GM12878 (cell line): Measurements from ENCODE around the gene CTXND2. TPM values are rescaled to one million over a fixed set of nuclear protein-coding genes. Genes with fewer than 3 reads are reported as not detected.

Source experiments
- CBFB ChIP-seq: IDR thresholded peaks from 2 replicates; pipeline ENCODE4 v1.6.1; 2016; ENCODE audit warnings: antibody characterized with exemption, low read depth
- CREB1 ChIP-seq: IDR thresholded peaks from 2 replicates; pipeline ENCODE4 v1.6.1; 2012; ENCODE audit warnings: low read depth, mild to moderate bottlenecking, inconsistent platforms
- CREM ChIP-seq: IDR thresholded peaks from 2 replicates; pipeline ENCODE4 v1.6.1; 2014; ENCODE audit warnings: antibody characterized with exemption, low read depth
- ETV6 ChIP-seq, 2 experiments: fragments of 450-650 bp in 1 of 2; IDR thresholded peaks in 1 of 2; conservative IDR thresholded peaks in 1 of 2; 2 replicates each; pipeline ENCODE4 v1.6.1; 2014; ENCODE audit warnings: antibody characterized with exemption in 1 of 2, borderline replicate concordance in 1 of 2, low read depth in 1 of 2, mild to moderate bottlenecking in 1 of 2, moderate library complexity in 1 of 2
- IRF4 ChIP-seq: IDR thresholded peaks from 2 replicates; pipeline ENCODE4 v1.6.1; 2011; ENCODE audit warnings: low read depth, low read length
- JUNB ChIP-seq: IDR thresholded peaks from 2 replicates; pipeline ENCODE4 v1.6.1; 2016; ENCODE audit warnings: antibody characterized with exemption, mild to moderate bottlenecking
- NFIC ChIP-seq: IDR thresholded peaks from 2 replicates; pipeline ENCODE4 v1.6.1; 2012; ENCODE audit warnings: low read depth, mild to moderate bottlenecking, inconsistent platforms, low read length, moderate library complexity
- NFYA ChIP-seq: IDR thresholded peaks from 2 replicates; pipeline ENCODE4 v1.6.1; 2011; ENCODE audit warnings: low read depth, mild to moderate bottlenecking, low read length, improper control_type of control experiment, borderline replicate concordance
- RAD21 ChIP-seq: IDR thresholded peaks from 2 replicates; pipeline ENCODE4 v1.6.1; 2011; ENCODE audit warnings: mild to moderate bottlenecking, low read depth, low read length, moderate library complexity; ENCODE audit not compliant: insufficient read depth
- RCOR1 ChIP-seq: conservative IDR thresholded peaks from 2 replicates; pipeline ENCODE4 v1.6.1; 2012; ENCODE audit warnings: low read depth, low read length, improper control_type of control experiment
- SMC3 ChIP-seq: IDR thresholded peaks from 2 replicates; pipeline ENCODE4 v1.6.1; 2011; ENCODE audit warnings: low read length, improper control_type of control experiment, borderline replicate concordance
- TAF1 ChIP-seq: IDR thresholded peaks from 2 replicates; pipeline ENCODE4 v1.6.1; 2011; ENCODE audit warnings: mild to moderate bottlenecking, low read depth, low read length, borderline replicate concordance
- YBX1 ChIP-seq: fragments of 450-650 bp; IDR thresholded peaks from 2 replicates; pipeline ENCODE4 v1.6.1; 2016; ENCODE audit warnings: antibody characterized with exemption
- YY1 ChIP-seq: IDR thresholded peaks from 2 replicates; pipeline ENCODE4 v1.6.1; 2011; ENCODE audit warnings: low read depth, mild to moderate bottlenecking, low read length
- polyA plus RNA-seq, 11 experiments: library from polyadenylated mRNA; depleted of rRNA in 4 of 11; unstranded in 6 of 11; stranded (reverse) in 5 of 11; fragments of >200 nt; fragmentation: Nextera tagmentation in 4 of 11; fragmentation: Illumina TruSeq in 1 of 11; extraction: Ambion mirVana in 4 of 11; extraction: Trizol in 1 of 11; gene quantifications; 1 replicate in 1 of 11; 2 replicates in 10 of 11; pipeline versions ENCODE4 v1.2.1 to v1.2.3, GENCODE V29; 2011 to 2016; ENCODE audit warnings: inconsistent platforms in 2 of 11, missing spikeins in 2 of 11, low read depth in 1 of 11
- total RNA-seq, 4 experiments: library from RNA; depleted of rRNA in 3 of 4; stranded (reverse); fragments of >200 nt in 3 of 4; fragmentation: Illumina TruSeq in 1 of 4; extraction: Trizol in 1 of 4; gene quantifications; 2 replicates each; pipeline versions ENCODE4 v1.2.1 to v1.2.3, GENCODE V29; 2013 to 2021
- TF ChIP-seq, protein P1 (sequence below), 3 experiments: IDR thresholded peaks in 2 of 3; conservative IDR thresholded peaks in 1 of 3; 2 replicates each; pipeline ENCODE4 v1.5.1; 2011; ENCODE audit warnings: low read depth in 3 of 3, low read length in 3 of 3, mild to moderate bottlenecking in 3 of 3, control low read depth in 2 of 3, moderate library complexity in 2 of 3, inconsistent platforms in 1 of 3, mixed read lengths in 1 of 3; ENCODE audit not compliant: control insufficient read depth in 2 of 3, insufficient read depth in 1 of 3; ENCODE audit errors: extremely low read depth in 1 of 3
- TF ChIP-seq, protein P2 (sequence below): fragments of 450-650 bp; IDR thresholded peaks from 2 replicates; pipeline ENCODE4 v1.6.1; 2016; ENCODE audit warnings: mild to moderate bottlenecking
- TF ChIP-seq, protein P3 (sequence below): fragments of 450-650 bp; IDR thresholded peaks from 2 replicates; pipeline ENCODE4 v1.6.1; 2016; ENCODE audit warnings: mild to moderate bottlenecking, moderate library complexity, borderline replicate concordance
- TF ChIP-seq, protein P4 (sequence below): IDR thresholded peaks from 2 replicates; pipeline ENCODE4 v1.6.1; 2012; ENCODE audit warnings: low read length, inconsistent platforms

Gene CTXND2
- total and polyA plus RNA-seq, 10 of the 15 experiments (the other 5 are each of a cell fraction or from before 2014, with no cell fraction given) = not detected

DNA sequence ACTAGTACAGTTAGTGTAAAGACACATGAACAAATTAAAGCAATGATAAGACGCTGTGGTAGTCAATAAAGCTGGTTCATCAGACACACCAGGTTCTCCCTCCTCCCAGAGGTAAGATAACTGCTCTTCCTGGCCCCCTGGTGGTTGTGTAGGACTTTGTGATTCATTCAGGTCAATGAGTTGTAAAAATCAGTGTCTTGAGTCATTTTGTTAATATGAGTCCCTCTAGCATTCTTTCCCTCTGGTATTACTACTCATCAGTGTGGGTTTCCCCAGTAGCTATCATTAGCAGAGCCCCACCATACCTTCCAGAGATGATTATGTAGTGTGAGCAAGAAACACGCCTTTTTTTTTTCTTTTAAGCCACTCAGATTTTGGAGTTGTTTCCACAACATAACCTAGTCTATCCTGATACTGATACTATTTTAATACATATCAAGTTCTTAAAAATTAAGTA lies 35.6 kb downstream of the CTXND2 start (continued):
- TF ChIP-seq, protein P1, sequence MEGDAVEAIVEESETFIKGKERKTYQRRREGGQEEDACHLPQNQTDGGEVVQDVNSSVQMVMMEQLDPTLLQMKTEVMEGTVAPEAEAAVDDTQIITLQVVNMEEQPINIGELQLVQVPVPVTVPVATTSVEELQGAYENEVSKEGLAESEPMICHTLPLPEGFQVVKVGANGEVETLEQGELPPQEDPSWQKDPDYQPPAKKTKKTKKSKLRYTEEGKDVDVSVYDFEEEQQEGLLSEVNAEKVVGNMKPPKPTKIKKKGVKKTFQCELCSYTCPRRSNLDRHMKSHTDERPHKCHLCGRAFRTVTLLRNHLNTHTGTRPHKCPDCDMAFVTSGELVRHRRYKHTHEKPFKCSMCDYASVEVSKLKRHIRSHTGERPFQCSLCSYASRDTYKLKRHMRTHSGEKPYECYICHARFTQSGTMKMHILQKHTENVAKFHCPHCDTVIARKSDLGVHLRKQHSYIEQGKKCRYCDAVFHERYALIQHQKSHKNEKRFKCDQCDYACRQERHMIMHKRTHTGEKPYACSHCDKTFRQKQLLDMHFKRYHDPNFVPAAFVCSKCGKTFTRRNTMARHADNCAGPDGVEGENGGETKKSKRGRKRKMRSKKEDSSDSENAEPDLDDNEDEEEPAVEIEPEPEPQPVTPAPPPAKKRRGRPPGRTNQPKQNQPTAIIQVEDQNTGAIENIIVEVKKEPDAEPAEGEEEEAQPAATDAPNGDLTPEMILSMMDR (IDR thresholded peaks at IDR 0.05 in 2 of 3, conservative IDR thresholded peaks at IDR 0.05 in 1 of 3; ENCODE audit: control insufficient read depth in 2 of 3, extremely low read depth in 1 of 3, insufficient read depth in 1 of 3, low read depth in 3 of 3, low read length in 3 of 3) = peak; percentile 72 to 83 (median 81)
- peak; percentile 80 for TF ChIP-seq RAD21
- no peak for TF ChIP-seq RCOR1
- TF ChIP-seq CREB1 = 0 out of 2 replicates have a peak, but pooled peaks have one; percentile 35
- TF ChIP-seq CREM = peak; percentile 53; the same call in 1 of the 2 replicates
- TF ChIP-seq YBX1 = no peak
- peak; percentile 87 for TF ChIP-seq JUNB
- no peak for TF ChIP-seq NFYA
- TF ChIP-seq IRF4 = peak; percentile 62; the same call in 1 of the 2 replicates
- TF ChIP-seq, protein P2, sequence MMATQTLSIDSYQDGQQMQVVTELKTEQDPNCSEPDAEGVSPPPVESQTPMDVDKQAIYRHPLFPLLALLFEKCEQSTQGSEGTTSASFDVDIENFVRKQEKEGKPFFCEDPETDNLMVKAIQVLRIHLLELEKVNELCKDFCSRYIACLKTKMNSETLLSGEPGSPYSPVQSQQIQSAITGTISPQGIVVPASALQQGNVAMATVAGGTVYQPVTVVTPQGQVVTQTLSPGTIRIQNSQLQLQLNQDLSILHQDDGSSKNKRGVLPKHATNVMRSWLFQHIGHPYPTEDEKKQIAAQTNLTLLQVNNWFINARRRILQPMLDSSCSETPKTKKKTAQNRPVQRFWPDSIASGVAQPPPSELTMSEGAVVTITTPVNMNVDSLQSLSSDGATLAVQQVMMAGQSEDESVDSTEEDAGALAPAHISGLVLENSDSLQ = peak; percentile 10; the same call in 1 of the 2 replicates
- peak; percentile 61; the same call in 1 of the 2 replicates for TF ChIP-seq NFIC
- TF ChIP-seq ETV6 (conservative IDR thresholded peaks at IDR 0.05 in 1 of 2, IDR thresholded peaks at IDR 0.05 in 1 of 2; ENCODE audit: borderline replicate concordance in 1 of 2, low read depth in 1 of 2) = peak in 1 of 2 experiments; percentile 68; a peak in 1 of 4 replicates
- TF ChIP-seq YY1 = peak; percentile 61; the same call in 1 of the 2 replicates
- no peak for TF ChIP-seq TAF1
- no peak for TF ChIP-seq CBFB
- TF ChIP-seq, protein P3, sequence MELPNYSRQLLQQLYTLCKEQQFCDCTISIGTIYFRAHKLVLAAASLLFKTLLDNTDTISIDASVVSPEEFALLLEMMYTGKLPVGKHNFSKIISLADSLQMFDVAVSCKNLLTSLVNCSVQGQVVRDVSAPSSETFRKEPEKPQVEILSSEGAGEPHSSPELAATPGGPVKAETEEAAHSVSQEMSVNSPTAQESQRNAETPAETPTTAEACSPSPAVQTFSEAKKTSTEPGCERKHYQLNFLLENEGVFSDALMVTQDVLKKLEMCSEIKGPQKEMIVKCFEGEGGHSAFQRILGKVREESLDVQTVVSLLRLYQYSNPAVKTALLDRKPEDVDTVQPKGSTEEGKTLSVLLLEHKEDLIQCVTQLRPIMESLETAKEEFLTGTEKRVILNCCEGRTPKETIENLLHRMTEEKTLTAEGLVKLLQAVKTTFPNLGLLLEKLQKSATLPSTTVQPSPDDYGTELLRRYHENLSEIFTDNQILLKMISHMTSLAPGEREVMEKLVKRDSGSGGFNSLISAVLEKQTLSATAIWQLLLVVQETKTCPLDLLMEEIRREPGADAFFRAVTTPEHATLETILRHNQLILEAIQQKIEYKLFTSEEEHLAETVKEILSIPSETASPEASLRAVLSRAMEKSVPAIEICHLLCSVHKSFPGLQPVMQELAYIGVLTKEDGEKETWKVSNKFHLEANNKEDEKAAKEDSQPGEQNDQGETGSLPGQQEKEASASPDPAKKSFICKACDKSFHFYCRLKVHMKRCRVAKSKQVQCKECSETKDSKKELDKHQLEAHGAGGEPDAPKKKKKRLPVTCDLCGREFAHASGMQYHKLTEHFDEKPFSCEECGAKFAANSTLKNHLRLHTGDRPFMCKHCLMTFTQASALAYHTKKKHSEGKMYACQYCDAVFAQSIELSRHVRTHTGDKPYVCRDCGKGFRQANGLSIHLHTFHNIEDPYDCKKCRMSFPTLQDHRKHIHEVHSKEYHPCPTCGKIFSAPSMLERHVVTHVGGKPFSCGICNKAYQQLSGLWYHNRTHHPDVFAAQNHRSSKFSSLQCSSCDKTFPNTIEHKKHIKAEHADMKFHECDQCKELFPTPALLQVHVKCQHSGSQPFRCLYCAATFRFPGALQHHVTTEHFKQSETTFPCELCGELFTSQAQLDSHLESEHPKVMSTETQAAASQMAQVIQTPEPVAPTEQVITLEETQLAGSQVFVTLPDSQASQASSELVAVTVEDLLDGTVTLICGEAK = peak; percentile 82
- TF ChIP-seq, protein P4, sequence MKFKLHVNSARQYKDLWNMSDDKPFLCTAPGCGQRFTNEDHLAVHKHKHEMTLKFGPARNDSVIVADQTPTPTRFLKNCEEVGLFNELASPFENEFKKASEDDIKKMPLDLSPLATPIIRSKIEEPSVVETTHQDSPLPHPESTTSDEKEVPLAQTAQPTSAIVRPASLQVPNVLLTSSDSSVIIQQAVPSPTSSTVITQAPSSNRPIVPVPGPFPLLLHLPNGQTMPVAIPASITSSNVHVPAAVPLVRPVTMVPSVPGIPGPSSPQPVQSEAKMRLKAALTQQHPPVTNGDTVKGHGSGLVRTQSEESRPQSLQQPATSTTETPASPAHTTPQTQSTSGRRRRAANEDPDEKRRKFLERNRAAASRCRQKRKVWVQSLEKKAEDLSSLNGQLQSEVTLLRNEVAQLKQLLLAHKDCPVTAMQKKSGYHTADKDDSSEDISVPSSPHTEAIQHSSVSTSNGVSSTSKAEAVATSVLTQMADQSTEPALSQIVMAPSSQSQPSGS = peak; percentile 78; the same call in 1 of the 2 replicates
- peak; percentile 86; the same call in 1 of the 2 replicates for TF ChIP-seq SMC3
